ENCODE data around the gene CHRNE.
A peak's percentile ranks its signal among the peaks of the same experiment; 100 is the strongest.
"Not testable (repeated sequence)": the region's sequence is repeated elsewhere in the genome, so short reads cannot be mapped to it uniquely, and the experiment has no call there.

The CHRNE gene

DNA sequence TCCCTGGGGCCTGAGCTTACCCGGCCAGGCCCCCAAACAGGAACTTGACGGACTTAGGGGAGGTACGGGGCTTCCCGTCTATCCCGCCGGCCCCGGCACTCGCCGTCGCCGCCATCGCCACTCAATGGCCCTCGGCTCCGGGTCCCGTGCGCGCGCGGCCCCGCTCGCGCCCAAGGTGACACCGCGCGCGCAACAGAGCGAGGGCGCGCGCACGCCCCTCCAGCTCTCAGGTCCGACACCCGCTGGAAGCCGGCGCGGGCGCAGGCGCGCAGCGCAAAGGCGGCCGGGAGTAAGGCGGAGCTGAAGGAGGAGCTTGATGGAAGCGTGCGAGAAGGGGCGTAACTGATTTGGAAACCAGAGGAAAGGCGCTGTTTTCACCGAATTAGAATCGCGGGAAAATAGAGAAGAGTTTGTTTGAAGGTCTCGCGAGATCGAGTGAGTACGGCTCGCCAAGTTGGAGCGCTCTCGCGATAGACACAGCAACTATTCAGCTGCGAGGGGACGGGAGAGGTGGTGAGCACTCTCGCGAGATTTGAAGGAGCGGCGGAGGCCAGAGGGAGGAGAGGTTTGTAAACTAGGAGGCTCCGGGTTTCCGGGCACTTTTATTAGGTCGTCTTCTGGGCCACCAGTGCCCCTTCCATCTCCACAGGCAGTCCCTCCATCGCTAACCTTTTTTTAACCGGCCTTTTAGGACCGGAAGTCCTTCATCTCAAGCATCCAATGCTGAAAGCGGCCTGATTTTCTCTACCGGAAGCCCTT lies 37.1 kb upstream of the CHRNE start, which contains the start of the genes RNF167 and SLC25A11:
Gene RNF167, plus strand, starts transcription at position 473 of the 759 bp plus-strand sequence. CDS start 642 bp downstream, outside the sequence.
Gene SLC25A11, minus strand, starts transcription at position 251 of the 759 bp plus-strand sequence. Its CDS starts 136 bp downstream, at position 115.
- DNase-seq (ENCODE audit: low read depth), result peak; percentile 95

DNA sequence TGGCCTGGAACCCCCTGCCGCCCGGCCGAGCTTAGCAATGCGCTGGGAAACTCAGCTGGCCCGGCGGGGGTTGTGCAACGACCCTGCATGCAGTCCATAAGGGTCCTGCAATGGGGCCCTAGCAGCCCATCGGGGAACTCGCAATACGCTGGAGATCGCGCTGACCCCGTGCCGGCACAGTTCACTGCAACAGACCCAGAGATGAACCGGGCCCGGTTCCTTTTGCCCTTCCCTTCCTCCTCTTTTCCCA lies 36.6 kb upstream of the CHRNE start:
- no peak for DNase-seq (ENCODE audit: low read depth)

DNA sequence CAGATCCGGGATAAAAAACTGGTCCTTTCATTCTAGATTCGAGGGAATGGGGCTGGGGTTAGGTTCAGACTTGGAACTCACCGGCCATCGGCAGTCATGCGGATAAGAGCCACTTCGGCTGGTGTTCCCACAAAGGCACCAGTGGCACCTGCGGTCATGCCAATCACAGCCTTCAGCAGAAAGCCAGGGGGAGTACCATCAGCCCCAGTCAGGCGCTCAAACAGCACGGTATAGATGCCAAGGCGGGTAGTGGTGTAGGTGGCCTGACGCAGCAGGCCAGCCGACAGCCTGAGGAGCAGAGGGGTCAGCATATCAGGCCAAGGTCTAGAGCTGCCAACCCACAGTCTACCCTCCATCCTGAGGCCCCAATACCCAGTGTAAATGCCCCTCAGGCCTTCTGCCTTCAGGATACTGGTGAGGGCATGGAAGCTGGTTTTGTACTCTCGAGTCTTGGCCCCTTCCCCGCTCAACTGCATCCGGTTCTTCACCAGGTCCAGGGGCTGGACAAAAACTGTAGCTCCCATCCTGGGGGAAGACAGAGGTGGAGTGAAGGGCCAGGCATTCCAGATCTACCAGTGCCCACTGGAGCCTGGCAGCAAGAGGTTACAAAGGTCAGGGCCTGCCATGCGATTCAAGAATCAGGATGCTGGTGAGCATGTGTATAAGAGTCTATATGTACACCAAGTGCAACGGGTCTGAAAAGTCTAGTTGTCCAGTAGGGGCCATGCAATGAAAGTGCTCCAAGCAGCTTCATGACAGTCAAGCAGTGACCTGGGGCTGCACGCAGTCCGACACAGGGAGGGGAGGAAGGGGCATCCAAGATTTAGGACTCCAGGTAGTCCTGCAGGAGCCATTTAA lies 36.0 kb upstream of the CHRNE start:
- DNase-seq (ENCODE audit: low read depth), result no peak

DNA sequence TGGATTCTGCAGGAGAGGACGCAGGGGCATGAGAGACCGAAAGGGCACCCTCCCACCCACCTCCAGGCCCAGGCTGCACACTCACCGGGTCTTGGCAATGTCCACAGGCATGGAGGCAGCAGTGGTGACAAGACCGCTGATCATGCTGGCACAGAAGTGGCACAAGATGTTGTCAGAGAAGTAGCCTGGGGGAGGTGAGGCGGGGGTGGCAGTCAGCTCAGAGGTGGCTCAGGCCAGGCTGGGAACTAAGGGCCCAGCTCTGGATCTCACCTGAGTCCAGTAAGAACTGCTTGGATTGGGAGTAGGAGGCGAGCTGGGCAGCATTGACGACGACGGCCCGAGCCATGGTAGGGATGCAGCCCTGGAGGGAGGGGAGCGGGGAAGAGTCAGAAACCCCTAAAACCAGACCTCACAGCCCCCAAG lies 35.2 kb upstream of the CHRNE start:
- no peak for DNase-seq (ENCODE audit: low read depth)

DNA sequence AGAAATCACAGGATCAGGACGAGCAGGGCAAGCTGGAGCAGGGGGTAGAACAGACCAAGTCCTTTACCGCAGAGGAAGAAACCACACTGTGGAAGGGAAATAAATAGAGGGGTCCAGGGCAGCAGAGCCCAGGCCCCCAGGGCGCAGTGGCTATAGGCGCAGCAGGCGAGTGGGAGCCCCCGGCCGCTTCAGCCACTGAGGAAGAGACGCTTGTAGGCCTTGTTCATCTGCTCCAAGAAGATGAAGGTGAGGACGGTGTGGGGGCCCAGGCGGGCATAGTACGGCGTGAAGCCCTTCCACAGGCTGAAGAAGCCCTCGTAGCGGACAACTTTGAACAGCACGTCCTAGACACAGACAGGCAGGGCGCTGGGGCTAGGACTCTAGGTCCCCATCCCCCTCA lies 34.7 kb upstream of the CHRNE start:
- DNase-seq (ENCODE audit: low read depth), result no peak

DNA sequence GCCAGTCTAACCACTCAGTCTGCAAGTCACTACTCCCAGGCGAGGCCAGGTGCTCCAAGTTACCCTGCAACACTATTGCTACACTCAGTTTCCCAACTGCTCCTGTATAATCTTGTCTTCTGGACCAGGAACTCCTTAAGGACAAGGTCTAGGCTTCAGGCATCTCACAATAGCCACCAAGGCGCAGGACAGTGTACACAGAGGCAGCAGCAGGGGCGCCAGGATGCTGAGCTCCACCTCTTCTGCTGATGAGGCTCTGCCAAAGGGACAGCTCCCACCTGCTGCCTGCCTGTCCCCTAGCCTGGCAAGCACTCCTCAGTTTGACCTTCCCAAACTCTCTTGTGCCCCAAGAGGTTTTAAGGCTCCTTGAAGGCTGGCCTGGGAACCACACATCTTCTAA lies 33.5 kb upstream of the CHRNE start:
- no peak for DNase-seq (ENCODE audit: low read depth)

DNA sequence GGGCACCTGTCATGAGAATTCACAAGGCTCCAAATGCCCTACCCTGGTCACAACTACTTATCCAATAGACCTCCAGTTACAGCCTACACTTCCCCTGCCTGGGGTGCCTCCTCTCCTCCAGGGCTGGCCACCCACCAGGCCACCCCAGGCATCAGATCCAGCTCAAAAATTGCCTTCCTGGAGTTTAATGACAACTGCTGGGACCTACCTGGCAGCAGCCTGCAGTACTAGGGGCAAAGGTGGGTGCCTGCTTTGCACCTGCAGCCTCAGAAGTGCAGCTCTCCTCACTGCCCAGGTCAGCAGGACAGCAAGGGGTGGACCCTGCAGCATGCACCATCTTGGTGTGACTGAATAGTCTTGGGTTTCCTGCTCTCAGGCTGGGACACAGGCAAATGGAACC lies 32.8 kb upstream of the CHRNE start:
- DNase-seq (ENCODE audit: low read depth), result no peak

DNA sequence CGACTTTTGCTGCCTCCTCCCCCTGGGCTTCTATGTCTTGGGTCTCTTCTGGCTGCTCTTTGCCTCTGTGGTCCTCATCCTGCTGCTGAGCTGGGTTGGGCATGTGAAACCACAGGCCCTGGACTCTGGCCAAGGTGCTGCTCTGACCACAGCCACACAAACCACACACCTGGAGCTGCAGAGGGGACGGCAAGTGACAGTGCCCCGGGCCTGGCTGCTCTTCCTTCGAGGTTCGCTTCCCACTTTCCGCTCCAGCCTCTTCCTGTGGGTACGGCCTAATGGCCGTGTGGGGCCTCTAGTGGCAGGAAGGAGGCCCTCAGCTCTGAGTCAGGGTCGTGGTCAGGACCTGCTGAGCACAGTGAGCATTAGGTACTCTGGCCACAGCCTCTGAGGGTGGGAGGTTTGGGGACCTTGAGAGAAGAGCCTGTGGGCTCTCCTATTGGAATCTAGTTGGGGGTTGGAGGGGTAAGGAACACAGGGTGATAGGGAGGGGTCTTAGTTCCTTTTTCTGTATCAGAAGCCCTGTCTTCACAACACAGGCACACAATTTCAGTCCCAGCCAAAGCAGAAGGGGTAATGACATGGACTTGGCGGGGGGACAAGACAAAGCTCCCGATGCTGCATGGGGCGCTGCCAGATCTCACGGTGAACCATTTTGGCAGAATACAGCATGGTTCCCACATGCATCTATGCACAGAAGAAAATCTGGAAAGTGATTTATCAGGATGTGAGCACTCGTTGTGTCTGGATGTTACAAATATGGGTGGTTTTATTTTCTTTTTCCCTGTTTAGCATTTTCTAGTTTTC lies 31.5 kb upstream of the CHRNE start:
- DNase-seq (ENCODE audit: low read depth), result no peak

DNA sequence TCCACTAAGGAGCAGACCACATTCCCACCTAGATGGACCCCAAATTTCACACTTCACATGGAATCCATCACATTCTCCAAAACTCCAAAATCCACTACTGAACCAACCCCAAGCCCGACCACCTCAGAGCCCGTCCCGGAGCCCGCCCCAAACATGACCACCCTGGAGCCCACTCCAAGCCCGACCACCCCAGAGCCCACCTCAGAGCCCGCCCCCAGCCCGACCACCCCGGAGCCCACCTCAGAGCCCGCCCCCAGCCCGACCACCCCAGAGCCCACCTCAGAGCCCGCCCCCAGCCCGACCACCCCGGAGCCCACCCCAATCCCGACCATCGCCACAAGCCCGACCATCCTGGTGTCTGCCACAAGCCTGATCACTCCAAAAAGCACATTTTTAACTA lies 30.7 kb upstream of the CHRNE start:
- DNase-seq (ENCODE audit: low read depth), result no peak

DNA sequence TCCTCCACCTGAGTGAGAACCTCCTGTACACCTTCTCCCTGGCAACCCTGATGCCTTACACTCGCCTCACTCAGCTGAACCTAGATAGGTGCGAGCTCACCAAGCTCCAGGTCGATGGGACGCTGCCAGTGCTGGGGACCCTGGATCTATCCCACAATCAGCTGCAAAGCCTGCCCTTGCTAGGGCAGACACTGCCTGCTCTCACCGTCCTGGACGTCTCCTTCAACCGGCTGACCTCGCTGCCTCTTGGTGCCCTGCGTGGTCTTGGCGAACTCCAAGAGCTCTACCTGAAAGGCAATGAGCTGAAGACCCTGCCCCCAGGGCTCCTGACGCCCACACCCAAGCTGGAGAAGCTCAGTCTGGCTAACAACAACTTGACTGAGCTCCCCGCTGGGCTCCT lies 29.9 kb upstream of the CHRNE start:
- DNase-seq (ENCODE audit: low read depth), result no peak

DNA sequence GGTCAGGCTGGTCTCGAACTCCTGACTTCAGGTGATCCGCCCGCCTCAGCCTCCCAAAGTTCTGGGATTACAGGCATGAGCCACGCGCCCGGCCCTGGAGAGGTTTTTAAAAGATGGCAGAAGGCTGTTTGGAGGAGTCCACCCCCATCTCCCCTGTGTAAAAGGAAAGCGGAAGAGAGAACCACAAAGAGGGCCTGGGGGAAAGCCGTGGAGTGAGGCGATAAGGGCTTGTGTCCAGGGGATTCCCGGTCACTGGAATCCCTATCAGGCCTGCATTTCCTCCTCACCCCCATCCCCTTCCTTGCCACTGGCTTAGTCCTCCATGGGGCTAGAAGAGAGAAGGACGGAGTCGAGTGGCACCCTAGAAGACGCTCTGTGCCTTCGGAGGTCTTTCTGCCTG lies 29.1 kb upstream of the CHRNE start, which contains the start of gene GP1BA:
Gene GP1BA, plus strand, starts transcription at position 315 of the 400 bp plus-strand sequence. CDS start 328 bp downstream, outside the sequence.
- DNase-seq (ENCODE audit: low read depth), result no peak

DNA sequence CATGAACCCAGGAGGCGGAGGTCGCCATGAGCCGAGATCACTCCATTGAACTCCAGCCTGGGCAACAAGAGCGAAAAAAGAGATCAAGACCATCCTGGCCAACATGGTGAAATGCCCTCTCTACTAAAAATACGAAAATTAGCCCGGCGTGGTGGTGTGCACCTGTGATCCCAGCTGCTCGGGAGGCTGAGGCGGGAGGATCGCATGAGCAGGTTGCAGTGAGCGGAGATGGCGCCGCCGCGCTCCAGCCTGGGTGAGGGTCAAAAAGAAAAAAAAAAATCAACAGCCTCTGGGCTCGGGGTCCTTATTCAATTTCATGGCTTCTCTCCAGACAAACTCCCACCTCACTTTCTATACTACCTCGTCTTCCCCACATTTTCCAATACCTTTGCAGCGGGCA lies 26.0 kb upstream of the CHRNE start:
- DNase-seq (ENCODE audit: low read depth), result no peak

DNA sequence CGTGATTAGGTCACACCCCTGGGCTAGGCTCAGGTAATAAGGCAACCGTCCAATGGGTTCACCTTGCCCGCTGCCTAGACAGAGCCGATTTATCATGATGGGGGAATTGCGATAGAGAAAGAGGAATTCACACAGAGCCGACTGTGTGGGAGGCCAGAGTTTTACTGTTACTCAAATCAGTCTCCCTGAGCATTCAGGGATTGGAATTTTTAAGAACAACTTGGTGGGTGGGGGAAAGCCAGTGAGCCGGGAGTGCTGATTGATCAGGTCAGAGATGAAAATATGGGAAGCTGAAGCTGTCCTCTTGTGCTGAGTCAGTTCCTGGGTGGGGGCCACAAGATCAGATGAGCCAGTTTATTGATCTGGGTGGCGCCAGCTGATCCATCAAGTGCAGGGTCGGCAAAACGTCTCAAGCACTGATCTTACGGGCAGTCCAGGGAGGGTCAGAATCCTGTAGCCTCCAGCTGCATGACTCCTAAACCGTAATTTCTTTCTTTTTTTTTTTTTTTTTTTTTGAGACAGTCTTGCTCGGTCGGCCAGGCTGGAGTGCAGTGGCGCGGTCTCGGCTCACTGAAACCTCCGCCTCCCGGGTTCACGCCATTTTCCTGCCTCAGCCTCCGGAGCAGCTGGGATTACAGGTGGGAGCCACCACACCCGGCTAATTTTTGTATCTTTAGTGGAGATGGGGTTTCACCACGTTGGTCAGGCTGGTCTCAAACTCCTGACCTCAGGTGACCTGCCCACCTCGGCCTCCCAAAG lies 23.9 kb upstream of the CHRNE start:
- DNase-seq (ENCODE audit: low read depth), result not testable (repeated sequence)

DNA sequence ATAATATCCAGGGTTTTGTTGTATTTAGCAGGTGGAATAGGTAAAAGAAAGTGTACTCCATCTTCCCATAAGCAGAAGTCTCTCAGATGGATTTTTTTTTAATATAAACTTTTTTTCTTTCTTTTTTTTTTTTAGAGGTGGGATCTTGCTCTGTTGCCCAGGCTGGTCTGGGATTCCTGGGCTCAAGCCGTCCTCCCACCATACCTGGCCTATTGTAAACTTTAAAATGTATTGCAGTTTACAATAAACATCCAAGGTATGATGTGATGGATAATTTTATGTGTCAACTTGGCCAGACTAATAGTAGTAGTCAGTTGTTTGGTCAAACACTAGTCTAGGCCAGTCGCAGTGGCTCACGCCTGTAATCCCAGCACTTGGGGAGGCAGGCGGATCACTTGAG lies 18.4 kb upstream of the CHRNE start:
- no peak for DNase-seq (ENCODE audit: low read depth)

DNA sequence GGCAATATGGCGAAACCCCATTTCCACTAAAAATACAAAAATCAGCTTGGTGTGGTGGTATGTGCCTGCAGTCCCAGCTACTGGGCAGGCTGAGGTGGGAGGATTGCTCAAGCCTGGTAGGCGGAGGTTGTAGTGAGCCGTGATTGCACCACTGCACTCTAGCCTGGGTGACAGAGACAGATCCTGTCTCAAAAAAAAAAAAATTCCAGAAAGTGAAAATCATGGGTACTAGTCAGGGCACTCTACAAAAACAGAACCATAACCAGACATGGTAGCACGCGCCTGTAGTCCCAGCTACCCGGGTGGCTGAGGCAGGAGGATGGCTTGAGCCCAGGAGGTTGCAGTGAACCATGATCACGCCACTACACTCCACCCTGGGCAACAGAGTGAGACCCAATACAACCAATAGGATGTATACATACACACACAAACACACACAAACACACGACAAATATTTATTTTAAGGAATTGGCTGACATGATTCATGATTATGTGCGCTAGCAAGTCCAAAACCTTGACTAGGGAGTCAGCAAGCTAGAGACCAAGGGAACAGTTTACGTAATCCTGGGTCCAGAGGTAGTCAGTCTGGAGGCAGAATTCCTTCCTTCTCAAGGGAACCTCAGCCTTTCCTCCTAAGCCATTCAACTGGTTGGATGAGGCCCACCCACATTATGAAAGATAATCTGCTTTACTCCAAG lies 17.6 kb upstream of the CHRNE start:
- DNase-seq (ENCODE audit: low read depth), result no peak

DNA sequence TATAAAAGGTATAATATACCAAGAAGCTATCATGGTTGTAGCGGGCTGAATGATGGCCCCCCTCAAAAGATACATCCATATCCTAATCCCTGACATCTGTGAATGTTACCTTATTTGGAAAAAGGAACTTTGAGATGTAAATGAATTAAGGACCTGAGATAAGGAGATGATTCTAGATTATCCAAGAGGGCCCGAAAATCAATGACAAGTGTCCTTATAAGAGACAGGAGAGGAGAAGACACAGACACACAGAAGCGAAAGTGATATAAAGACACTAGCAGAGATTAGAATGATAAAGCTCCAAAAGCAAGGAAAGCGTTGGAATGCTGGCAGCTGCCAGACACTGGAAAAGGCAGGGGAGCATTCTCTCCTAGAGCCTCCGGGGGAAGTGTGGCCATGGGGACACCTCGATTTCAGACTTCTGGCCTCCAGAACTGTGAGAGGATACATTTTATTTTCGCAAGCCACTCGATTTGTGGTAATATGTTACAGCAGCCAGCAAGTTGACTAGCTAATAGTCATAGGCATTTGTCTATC lies 16.7 kb upstream of the CHRNE start:
- DNase-seq (ENCODE audit: low read depth), result no peak

DNA sequence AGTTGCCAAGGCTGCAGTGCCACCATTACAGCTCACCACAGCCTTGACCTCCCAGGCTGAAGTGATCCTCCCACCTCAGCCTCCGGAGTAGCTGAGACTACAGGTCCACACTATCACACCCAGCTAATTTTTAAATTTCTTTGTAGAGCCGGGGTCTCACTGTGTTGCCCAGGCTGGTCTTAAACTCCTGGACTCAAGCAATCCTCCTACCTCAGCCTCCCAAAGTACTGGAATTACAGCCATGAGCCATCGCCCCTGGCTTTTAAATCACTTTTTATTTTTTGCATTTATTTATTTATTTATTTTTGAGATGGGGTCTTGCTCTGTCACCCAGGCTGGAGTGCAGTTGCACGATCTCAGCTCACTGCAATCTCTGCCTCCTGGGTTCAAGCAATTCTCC lies 11.7 kb upstream of the CHRNE start:
- DNase-seq (ENCODE audit: low read depth), result not testable (repeated sequence)

DNA sequence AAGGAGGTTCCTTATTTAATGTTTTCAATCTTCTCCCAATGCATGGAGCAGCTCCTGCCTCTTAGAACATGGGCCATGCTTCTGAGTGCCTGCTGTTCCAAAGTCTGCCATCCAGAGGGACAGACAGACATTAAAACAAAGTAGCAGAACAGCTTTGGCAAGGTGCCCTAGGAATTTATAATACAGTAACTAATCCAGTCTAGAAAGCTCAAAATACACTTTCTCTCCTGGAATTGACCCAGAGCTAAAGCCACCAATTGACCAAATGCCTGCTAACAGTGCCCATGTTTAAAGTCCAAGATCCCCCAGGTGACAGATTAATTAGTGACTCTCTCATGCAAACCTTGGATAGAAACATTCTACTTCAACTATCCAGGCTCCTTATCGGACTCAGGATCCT lies 11.1 kb upstream of the CHRNE start:
- DNase-seq (ENCODE audit: low read depth), result no peak

DNA sequence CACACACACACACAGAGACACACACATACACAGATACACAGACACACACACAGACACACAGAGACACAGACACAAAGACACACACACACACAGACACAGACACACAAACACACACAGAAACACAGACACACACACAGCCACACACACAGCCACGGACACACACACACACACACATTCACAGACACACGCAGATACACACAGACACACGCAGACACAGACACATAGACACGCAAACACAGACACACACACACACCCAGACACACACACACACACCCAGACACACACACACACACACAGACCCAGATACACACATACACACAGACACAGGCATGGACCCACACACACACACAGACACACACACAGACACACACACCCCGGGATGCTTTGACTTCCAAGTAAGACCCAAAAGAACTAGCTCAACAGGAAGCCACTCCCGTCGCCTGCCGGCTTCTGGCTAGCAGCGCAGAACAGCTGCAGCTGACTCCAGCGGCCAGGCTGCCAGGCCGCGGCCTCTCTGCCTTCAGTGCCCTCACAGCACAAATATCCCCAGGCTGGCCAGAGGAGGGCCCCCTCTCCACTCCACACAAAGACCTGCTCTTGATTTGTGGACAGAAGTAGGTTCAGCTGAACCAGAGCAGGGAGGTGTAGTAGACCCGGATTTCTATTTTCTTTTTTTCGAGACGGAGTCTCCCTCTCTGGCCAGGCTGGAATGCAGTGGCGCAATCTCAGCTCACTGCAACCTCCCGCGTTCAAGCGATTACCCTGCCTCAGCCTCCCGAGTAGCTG lies 6.0 kb upstream of the CHRNE start:
- peak; percentile 60 for DNase-seq (ENCODE audit: low read depth)

DNA sequence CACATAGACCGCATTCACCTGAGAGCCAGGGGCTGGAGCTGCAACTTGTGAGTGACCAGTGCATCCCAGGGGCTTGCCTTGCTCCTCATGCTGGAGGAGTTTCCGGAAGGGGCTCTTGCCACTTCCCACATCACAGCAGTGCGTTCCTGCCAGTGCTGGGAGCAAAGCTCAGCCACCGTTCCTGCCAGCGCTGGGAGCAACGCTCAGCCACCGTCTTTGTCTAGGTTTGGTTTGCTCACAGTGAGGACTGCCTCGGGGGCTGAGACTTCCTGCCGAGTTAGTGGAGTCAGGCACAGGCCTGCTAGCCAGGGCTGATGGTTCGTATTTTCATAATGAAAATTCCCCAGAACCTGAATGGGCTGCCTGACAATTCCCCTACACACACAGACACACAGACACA lies 5.4 kb upstream of the CHRNE start:
- DNase-seq (ENCODE audit: low read depth), result no peak

All from activated T-helper 1 cell treated with Interleukin-2 at 50 U/mL for 16 hours (primary cell).